ENCODE results near the gene UBE2E2.

Gene UBE2E2

GRCh38 chr3:23439080-23439479 lies 236.0 kb downstream of the UBE2E2 start:
- no peaks in the 10 kb centered on the region for H3K27me3 ChIP-seq (ENCODE audit: insufficient read depth, low read length)
- peaks cover 17% of the 10 kb centered on the region for H3K4me1 ChIP-seq (ENCODE audit: insufficient read depth, low read length)
- H3K9me3 ChIP-seq (ENCODE audit: insufficient read depth, low read depth, low read length), result no peaks in the 10 kb centered on the region
- H3K9ac ChIP-seq (ENCODE audit: low read depth, low read length), result no peak overlapping the region
- no peak overlapping the region for H3K27ac ChIP-seq (ENCODE audit: low read length)
- H3K4me3 ChIP-seq (ENCODE audit: low read length), result no peak overlapping the region
- H3K36me3 ChIP-seq (ENCODE audit: insufficient read depth, low read depth, low read length), result no peaks in the 10 kb centered on the region

- H3K9me3 ChIP-seq (ENCODE audit: insufficient read depth, low read depth, low read length), result no peaks in the 10 kb centered on the region
- H3K4me3 ChIP-seq (ENCODE audit: low read length), result no peak overlapping the region
- peaks cover 17% of the 10 kb centered on the region for H3K4me1 ChIP-seq (ENCODE audit: insufficient read depth, low read length)
- no peaks in the 10 kb centered on the region for H3K36me3 ChIP-seq (ENCODE audit: insufficient read depth, low read depth, low read length)
- no peak overlapping the region for H3K9ac ChIP-seq (ENCODE audit: low read depth, low read length)
- no peak overlapping the region for H3K27ac ChIP-seq (ENCODE audit: low read length)
- no peaks in the 10 kb centered on the region for H3K27me3 ChIP-seq (ENCODE audit: insufficient read depth, low read length)
These were observed 237.5 kb downstream of the UBE2E2 start for GRCh38 chr3:23440416-23441294.

- Histone ChIP-seq H3K27ac (ENCODE audit: low read length) (no peak overlapping the region), H3K27me3 (ENCODE audit: insufficient read depth, low read length) (no peaks in the 10 kb centered on the region), H3K36me3 (ENCODE audit: insufficient read depth, low read depth, low read length) (no peaks in the 10 kb centered on the region), H3K4me1 (ENCODE audit: insufficient read depth, low read length) (peaks cover 6% of the 10 kb centered on the region), H3K9ac (ENCODE audit: low read depth, low read length) (no peak overlapping the region), H3K4me3 (ENCODE audit: low read length) (no peak overlapping the region), H3K9me3 (ENCODE audit: insufficient read depth, low read depth, low read length) (no peaks in the 10 kb centered on the region)
These were observed 239.7 kb downstream of the UBE2E2 start for GRCh38 chr3:23442598-23443383.

- no peak overlapping the region for H3K4me3 ChIP-seq (ENCODE audit: low read length)
- H3K27me3 ChIP-seq (ENCODE audit: insufficient read depth, low read length), result no peaks in the 10 kb centered on the region
- H3K36me3 ChIP-seq (ENCODE audit: insufficient read depth, low read depth, low read length), result no peaks in the 10 kb centered on the region
- no peak overlapping the region for H3K9ac ChIP-seq (ENCODE audit: low read depth, low read length)
- H3K27ac ChIP-seq (ENCODE audit: low read length), result no peak overlapping the region
- no peaks in the 10 kb centered on the region for H3K9me3 ChIP-seq (ENCODE audit: insufficient read depth, low read depth, low read length)
- H3K4me1 ChIP-seq (ENCODE audit: insufficient read depth, low read length), result peaks cover 4% of the 10 kb centered on the region
These were observed 241.3 kb downstream of the UBE2E2 start for GRCh38 chr3:23444386-23444785.

GRCh38 chr3:23446301-23446700 lies 243.2 kb downstream of the UBE2E2 start:
- Histone ChIP-seq H3K4me3 (ENCODE audit: low read length) (no peak overlapping the region), H3K27me3 (ENCODE audit: insufficient read depth, low read length) (no peaks in the 10 kb centered on the region), H3K36me3 (ENCODE audit: insufficient read depth, low read depth, low read length) (no peaks in the 10 kb centered on the region), H3K9ac (ENCODE audit: low read depth, low read length) (no peak overlapping the region), H3K27ac (ENCODE audit: low read length) (no peak overlapping the region), H3K4me1 (ENCODE audit: insufficient read depth, low read length) (peaks cover 4% of the 10 kb centered on the region), H3K9me3 (ENCODE audit: insufficient read depth, low read depth, low read length) (no peaks in the 10 kb centered on the region)

- Histone ChIP-seq H3K36me3 (ENCODE audit: insufficient read depth, low read depth, low read length) (no peaks in the 10 kb centered on the region), H3K27ac (ENCODE audit: low read length) (no peak overlapping the region), H3K9me3 (ENCODE audit: insufficient read depth, low read depth, low read length) (no peaks in the 10 kb centered on the region), H3K27me3 (ENCODE audit: insufficient read depth, low read length) (no peaks in the 10 kb centered on the region), H3K4me3 (ENCODE audit: low read length) (no peak overlapping the region), H3K4me1 (ENCODE audit: insufficient read depth, low read length) (no peaks in the 10 kb centered on the region; the same call in 1 of the 2 replicates), H3K9ac (ENCODE audit: low read depth, low read length) (no peak overlapping the region)
These were observed 245.9 kb downstream of the UBE2E2 start for GRCh38 chr3:23448998-23449537.

GRCh38 chr3:23450051-23450450 lies 246.9 kb downstream of the UBE2E2 start:
- H3K4me1 ChIP-seq (ENCODE audit: insufficient read depth, low read length), result peaks cover 8% of the 10 kb centered on the region; the same call in 1 of the 2 replicates
- no peak overlapping the region for H3K27ac ChIP-seq (ENCODE audit: low read length)
- no peaks in the 10 kb centered on the region for H3K27me3 ChIP-seq (ENCODE audit: insufficient read depth, low read length)
- H3K9me3 ChIP-seq (ENCODE audit: insufficient read depth, low read depth, low read length), result no peaks in the 10 kb centered on the region
- H3K36me3 ChIP-seq (ENCODE audit: insufficient read depth, low read depth, low read length), result no peaks in the 10 kb centered on the region
- no peak overlapping the region for H3K4me3 ChIP-seq (ENCODE audit: low read length)
- H3K9ac ChIP-seq (ENCODE audit: low read depth, low read length), result no peak overlapping the region

GRCh38 chr3:23450806-23451205 lies 247.7 kb downstream of the UBE2E2 start:
- no peaks in the 10 kb centered on the region for H3K9me3 ChIP-seq (ENCODE audit: insufficient read depth, low read depth, low read length)
- peaks cover 10% of the 10 kb centered on the region; the same call in 1 of the 2 replicates for H3K4me1 ChIP-seq (ENCODE audit: insufficient read depth, low read length)
- H3K36me3 ChIP-seq (ENCODE audit: insufficient read depth, low read depth, low read length), result no peaks in the 10 kb centered on the region
- H3K4me3 ChIP-seq (ENCODE audit: low read length), result no peak overlapping the region
- no peaks in the 10 kb centered on the region for H3K27me3 ChIP-seq (ENCODE audit: insufficient read depth, low read length)
- H3K9ac ChIP-seq (ENCODE audit: low read depth, low read length), result no peak overlapping the region
- H3K27ac ChIP-seq (ENCODE audit: low read length), result no peak overlapping the region

- Histone ChIP-seq H3K27ac (ENCODE audit: low read length) (no peak overlapping the region), H3K9me3 (ENCODE audit: insufficient read depth, low read depth, low read length) (no peaks in the 10 kb centered on the region), H3K9ac (ENCODE audit: low read depth, low read length) (no peak overlapping the region), H3K36me3 (ENCODE audit: insufficient read depth, low read depth, low read length) (no peaks in the 10 kb centered on the region), H3K27me3 (ENCODE audit: insufficient read depth, low read length) (no peaks in the 10 kb centered on the region), H3K4me3 (ENCODE audit: low read length) (no peak overlapping the region), H3K4me1 (ENCODE audit: insufficient read depth, low read length) (peaks cover 10% of the 10 kb centered on the region; the same call in 1 of the 2 replicates)
These were observed 249.3 kb downstream of the UBE2E2 start for GRCh38 chr3:23452408-23452807.

- Histone ChIP-seq H3K27ac (ENCODE audit: low read length) (no peak overlapping the region), H3K36me3 (ENCODE audit: insufficient read depth, low read depth, low read length) (no peaks in the 10 kb centered on the region), H3K4me1 (ENCODE audit: insufficient read depth, low read length) (peaks cover 13% of the 10 kb centered on the region; the same call in 1 of the 2 replicates), H3K9me3 (ENCODE audit: insufficient read depth, low read depth, low read length) (no peaks in the 10 kb centered on the region), H3K27me3 (ENCODE audit: insufficient read depth, low read length) (no peaks in the 10 kb centered on the region), H3K4me3 (ENCODE audit: low read length) (no peak overlapping the region), H3K9ac (ENCODE audit: low read depth, low read length) (no peak overlapping the region)
These were observed 252.0 kb downstream of the UBE2E2 start for GRCh38 chr3:23455084-23455483.

- Histone ChIP-seq H3K36me3 (ENCODE audit: insufficient read depth, low read depth, low read length) (no peaks in the 10 kb centered on the region), H3K4me1 (ENCODE audit: insufficient read depth, low read length) (peaks cover 13% of the 10 kb centered on the region; the same call in 1 of the 2 replicates), H3K4me3 (ENCODE audit: low read length) (no peak overlapping the region), H3K9me3 (ENCODE audit: insufficient read depth, low read depth, low read length) (no peaks in the 10 kb centered on the region), H3K27ac (ENCODE audit: low read length) (no peak overlapping the region), H3K9ac (ENCODE audit: low read depth, low read length) (no peak overlapping the region), H3K27me3 (ENCODE audit: insufficient read depth, low read length) (no peaks in the 10 kb centered on the region)
These were observed 252.6 kb downstream of the UBE2E2 start for GRCh38 chr3:23455775-23456174.

Data from iPS-20b (cell line).